Neural cell (in vitro differentiated cells): ENCODE measurements around the gene RHO. TPM values are rescaled to one million over a fixed set of nuclear protein-coding genes. Genes with fewer than 3 reads are reported as not detected.

Experiments
- H2AFZ ChIP-seq: fragments of 200-600, 300-800 bp; sonication (generic), shearing (Covaris generic); 2 replicates; pipeline ENCODE4 v1.6.0; 2014; ENCODE audit warnings: low read depth, mild to moderate bottlenecking, antibody characterized with exemption, low read length, moderate library complexity
- H3F3A ChIP-seq: fragments of 200-600 bp; shearing (Covaris generic); 2 replicates; pipeline ENCODE4 v1.6.1; 2016; ENCODE audit warnings: mild to moderate bottlenecking, moderate library complexity, mixed read lengths, antibody characterized with exemption, low read length; ENCODE audit not compliant: insufficient read depth, poor library complexity, severe bottlenecking
- H3K27ac ChIP-seq: fragments of 200-600, 300-800 bp; sonication (generic), shearing (Covaris generic); 2 replicates; pipeline ENCODE4 v1.5.1; 2014; ENCODE audit warnings: mild to moderate bottlenecking, low read length, moderate library complexity
- H3K27me3 ChIP-seq: fragments of 300-800, 200-600 bp; sonication (generic), shearing (Covaris generic); 2 replicates; pipeline ENCODE4 v1.6.0; 2014; ENCODE audit warnings: mild to moderate bottlenecking, low read depth, low read length, moderate library complexity; ENCODE audit not compliant: insufficient read depth
- H3K36me3 ChIP-seq: fragments of 300-800, 200-600 bp; sonication (generic), shearing (Covaris generic); 2 replicates; pipeline ENCODE4 v1.5.1; 2014; ENCODE audit warnings: mild to moderate bottlenecking, antibody characterized with exemption, low read length, moderate library complexity; ENCODE audit not compliant: insufficient read depth
- H3K4me2 ChIP-seq: fragments of 300-800, 200-600 bp; sonication (generic), shearing (Covaris generic); 2 replicates; pipeline ENCODE4 v1.6.0; 2014; ENCODE audit warnings: mild to moderate bottlenecking, low read length
- H3K4me3 ChIP-seq: fragments of 300-800, 200-600 bp; sonication (generic), shearing (Covaris generic); 2 replicates; pipeline ENCODE4 v1.5.1; 2014; ENCODE audit warnings: mild to moderate bottlenecking, low read length, moderate library complexity
- H3K79me2 ChIP-seq: fragments of 200-600 bp; shearing (Covaris generic); replicated peaks from 2 replicates; pipeline ENCODE4 v1.6.0; 2014; ENCODE audit warnings: mild to moderate bottlenecking, low read length, moderate library complexity; ENCODE audit not compliant: insufficient read depth
- H3K9ac ChIP-seq: fragments of 300-800, 200-600 bp; sonication (generic), shearing (Covaris generic); 2 replicates; pipeline ENCODE4 v1.6.1; 2016; ENCODE audit warnings: mild to moderate bottlenecking, low read length, mixed read lengths
- H3K9me2 ChIP-seq: fragments of 200-600 bp; shearing (Covaris generic); 2 replicates; pipeline ENCODE4 v1.6.1; 2016; ENCODE audit warnings: mild to moderate bottlenecking, low read length, mixed read lengths; ENCODE audit not compliant: insufficient read depth
- H3K9me3 ChIP-seq: fragments of 200-600, 300-800 bp; sonication (generic), shearing (Covaris generic); 2 replicates; pipeline ENCODE4 v1.6.1; 2016; ENCODE audit warnings: mild to moderate bottlenecking, mixed run types, low read length, moderate library complexity, mixed read lengths
- H4K20me1 ChIP-seq: fragments of 200-600 bp; shearing (Covaris generic); 2 replicates; pipeline ENCODE4 v1.6.1; 2016; ENCODE audit warnings: mild to moderate bottlenecking, mixed run types; ENCODE audit not compliant: insufficient read depth
- CTCF ChIP-seq: fragments of 450-650 bp; IDR thresholded peaks from 2 replicates; pipeline ENCODE4 v1.5.1; 2014; ENCODE audit warnings: antibody characterized with exemption, mild to moderate bottlenecking, moderate library complexity; ENCODE audit not compliant: poor library complexity, severe bottlenecking
- EP300 ChIP-seq: fragments of 450-650 bp; conservative IDR thresholded peaks from 2 replicates; pipeline ENCODE4 v1.6.1; 2014; ENCODE audit warnings: antibody characterized with exemption, mild to moderate bottlenecking, moderate library complexity; ENCODE audit not compliant: poor library complexity, severe bottlenecking
- EZH2 ChIP-seq: fragments of 200-600, 300-800 bp; shearing (Covaris generic), sonication (generic); IDR thresholded peaks from 2 replicates; pipeline ENCODE4 v1.6.1; 2014; ENCODE audit warnings: antibody characterized with exemption, low read length, borderline replicate concordance, mild to moderate bottlenecking; ENCODE audit not compliant: insufficient read depth, poor library complexity, severe bottlenecking
- MXI1 ChIP-seq: fragments of 450-650 bp; conservative IDR thresholded peaks from 2 replicates; pipeline ENCODE4 v1.6.1; 2014; ENCODE audit warnings: antibody characterized with exemption, mild to moderate bottlenecking; ENCODE audit not compliant: poor library complexity, severe bottlenecking
- POLR2AphosphoS5 ChIP-seq: IDR thresholded peaks from 2 replicates; pipeline ENCODE4 v1.6.1; 2012
- RAD21 ChIP-seq: fragments of 450-650 bp; conservative IDR thresholded peaks from 2 replicates; pipeline ENCODE4 v1.6.1; 2014; ENCODE audit warnings: antibody characterized with exemption, mild to moderate bottlenecking, moderate library complexity
- REST ChIP-seq: IDR thresholded peaks from 2 replicates; pipeline ENCODE4 v1.6.1; 2012; ENCODE audit warnings: borderline replicate concordance
- SMC3 ChIP-seq: fragments of 450-650 bp; conservative IDR thresholded peaks from 2 replicates; pipeline ENCODE4 v1.6.1; 2014; ENCODE audit warnings: antibody characterized with exemption, mild to moderate bottlenecking, moderate library complexity; ENCODE audit not compliant: poor library complexity
- TAF1 ChIP-seq: IDR thresholded peaks from 2 replicates; pipeline ENCODE4 v1.6.1; 2012; ENCODE audit warnings: low read depth
- polyA plus RNA-seq: library from polyadenylated mRNA; depleted of rRNA; stranded (reverse); fragments of >200 nt; gene quantifications from 2 replicates; pipeline ENCODE4 v1.2.3, GENCODE V29; 2014

The RHO gene
- polyA plus RNA-seq, 1 donor from 2014 or later = not detected

- H3K79me2 ChIP-seq = no peaks in the 10 kb centered on the region
- no peaks in the 10 kb centered on the region for H3K9me3 ChIP-seq
- H3K27me3 ChIP-seq = no peaks in the 10 kb centered on the region
- H3K4me2 ChIP-seq = no peak overlapping the region
- no peaks in the 10 kb centered on the region for H3K9me2 ChIP-seq
- no peaks in the 10 kb centered on the region for H3K36me3 ChIP-seq
- no peak overlapping the region for H3K9ac ChIP-seq
- H3F3A ChIP-seq = no peaks in the 10 kb centered on the region
- no peak overlapping the region for H2AFZ ChIP-seq
- no peaks in the 10 kb centered on the region for H4K20me1 ChIP-seq
- H3K27ac ChIP-seq = no peak overlapping the region
- no peak overlapping the region for H3K4me3 ChIP-seq
- no peak for TF ChIP-seq RAD21
Measured at GRCh38 chr3:129555153-129555550, 26.7 kb downstream of the RHO start.

GRCh38 chr3:129555616-129556357, 27.3 kb downstream of the RHO start:
- TF ChIP-seq CTCF (no peak), POLR2AphosphoS5 (no peak), RAD21 (no peak), EP300 (no peak), MXI1 (no peak), REST (no peak), EZH2 (no peak), TAF1 (no peak), SMC3 (no peak)
- Histone ChIP-seq H3K9ac (no peak overlapping the region), H3K79me2 (no peaks in the 10 kb centered on the region), H3F3A (no peaks in the 10 kb centered on the region), H3K27me3 (no peaks in the 10 kb centered on the region), H3K27ac (no peak overlapping the region), H3K9me3 (no peaks in the 10 kb centered on the region), H3K9me2 (no peaks in the 10 kb centered on the region), H4K20me1 (no peaks in the 10 kb centered on the region), H2AFZ (no peak overlapping the region), H3K36me3 (no peaks in the 10 kb centered on the region), H3K4me2 (no peak overlapping the region), H3K4me3 (no peak overlapping the region)

GRCh38 chr3:129556358-129556695, 27.9 kb downstream of the RHO start:
- H3K9me2 ChIP-seq = no peaks in the 10 kb centered on the region
- no peaks in the 10 kb centered on the region for H3K36me3 ChIP-seq
- no peak overlapping the region for H2AFZ ChIP-seq
- TF ChIP-seq CTCF = no peak
- TF ChIP-seq EP300 = no peak
- no peak for TF ChIP-seq TAF1
- H3K27ac ChIP-seq = no peak overlapping the region
- no peak overlapping the region for H3K4me2 ChIP-seq
- no peaks in the 10 kb centered on the region for H3K79me2 ChIP-seq
- no peaks in the 10 kb centered on the region for H3K9me3 ChIP-seq
- no peak overlapping the region for H3K4me3 ChIP-seq
- H3F3A ChIP-seq = no peaks in the 10 kb centered on the region
- no peaks in the 10 kb centered on the region for H4K20me1 ChIP-seq
- H3K27me3 ChIP-seq = no peaks in the 10 kb centered on the region
- H3K9ac ChIP-seq = no peak overlapping the region
